ENCODE results near the gene CDCP1.

DNA sequence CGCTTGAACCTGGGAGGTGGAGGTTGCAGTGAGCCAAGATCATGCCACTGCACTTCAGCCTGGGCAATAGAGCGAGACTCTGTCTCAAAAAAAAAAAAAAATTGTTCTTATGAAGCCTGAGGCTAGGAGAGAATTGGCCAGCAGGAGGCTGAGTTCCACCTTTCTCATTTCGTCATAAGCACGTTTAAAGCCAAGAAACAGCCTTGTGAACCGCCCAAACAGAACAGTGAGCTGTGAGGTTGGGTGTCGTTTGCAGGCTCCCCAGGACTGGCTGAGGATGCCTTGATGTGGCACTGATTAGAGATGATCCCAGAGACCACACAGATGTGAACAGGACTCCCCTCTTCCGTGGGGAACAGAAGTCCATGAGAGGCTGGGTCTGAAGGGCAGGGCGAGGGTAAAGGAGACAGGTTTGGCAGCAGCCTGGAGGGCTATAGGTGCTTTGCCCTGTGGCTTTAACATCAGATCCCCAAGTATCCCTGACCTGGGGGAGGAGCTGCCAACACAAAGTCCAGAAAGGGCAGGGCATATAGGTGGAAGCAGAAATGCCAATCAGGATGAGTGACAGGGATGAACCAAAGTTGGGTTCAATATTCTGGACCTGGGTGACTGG, 67.2 kb downstream of the CDCP1 start:
- TF ChIP-seq GATA3 (IDR thresholded peaks at IDR 0.05; ENCODE audit: low read depth, low read length), result no peak
- TF ChIP-seq GATA2 (IDR thresholded peaks at IDR 0.05; ENCODE audit: low read depth, low read length), result no peak

Data from SH-SY5Y (cell line).